ENCODE measurements around the gene KAZN.

DNA sequence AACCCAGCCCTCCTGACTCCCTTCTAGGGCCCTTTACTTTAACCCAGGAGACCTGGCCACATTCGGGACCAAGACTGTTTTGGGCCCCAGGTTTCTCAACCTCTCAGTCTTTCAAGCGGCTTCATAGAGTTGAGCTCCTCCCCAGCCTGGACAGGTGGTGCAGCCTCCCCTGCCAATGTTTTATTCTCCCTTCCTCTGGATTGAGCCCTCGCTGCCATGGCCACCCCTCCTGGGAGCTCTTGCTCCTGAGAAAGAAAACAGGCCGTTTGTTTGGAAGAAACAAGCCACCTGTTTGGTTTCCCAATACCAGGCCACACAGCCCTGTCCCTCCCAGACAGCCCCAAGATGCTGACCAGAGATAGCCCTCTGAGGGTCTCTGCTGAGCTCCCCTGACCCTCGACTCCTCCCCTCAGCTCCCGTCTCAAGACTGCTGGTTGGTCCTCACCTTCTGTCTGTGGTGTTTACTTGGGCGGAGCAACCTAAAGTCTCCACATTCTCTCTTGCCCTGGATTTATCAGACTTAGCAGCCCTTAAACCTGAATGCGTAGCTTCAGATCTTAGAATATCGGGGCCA, 558.4 kb downstream of the KAZN start:
- TF ChIP-seq, protein P1, sequence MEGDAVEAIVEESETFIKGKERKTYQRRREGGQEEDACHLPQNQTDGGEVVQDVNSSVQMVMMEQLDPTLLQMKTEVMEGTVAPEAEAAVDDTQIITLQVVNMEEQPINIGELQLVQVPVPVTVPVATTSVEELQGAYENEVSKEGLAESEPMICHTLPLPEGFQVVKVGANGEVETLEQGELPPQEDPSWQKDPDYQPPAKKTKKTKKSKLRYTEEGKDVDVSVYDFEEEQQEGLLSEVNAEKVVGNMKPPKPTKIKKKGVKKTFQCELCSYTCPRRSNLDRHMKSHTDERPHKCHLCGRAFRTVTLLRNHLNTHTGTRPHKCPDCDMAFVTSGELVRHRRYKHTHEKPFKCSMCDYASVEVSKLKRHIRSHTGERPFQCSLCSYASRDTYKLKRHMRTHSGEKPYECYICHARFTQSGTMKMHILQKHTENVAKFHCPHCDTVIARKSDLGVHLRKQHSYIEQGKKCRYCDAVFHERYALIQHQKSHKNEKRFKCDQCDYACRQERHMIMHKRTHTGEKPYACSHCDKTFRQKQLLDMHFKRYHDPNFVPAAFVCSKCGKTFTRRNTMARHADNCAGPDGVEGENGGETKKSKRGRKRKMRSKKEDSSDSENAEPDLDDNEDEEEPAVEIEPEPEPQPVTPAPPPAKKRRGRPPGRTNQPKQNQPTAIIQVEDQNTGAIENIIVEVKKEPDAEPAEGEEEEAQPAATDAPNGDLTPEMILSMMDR (IDR thresholded peaks at IDR 0.05 in 8 of 11, conservative IDR thresholded peaks at IDR 0.05 in 3 of 11), result no peak
- no peak for TF ChIP-seq POLR2A (IDR thresholded peaks at IDR 0.05)
